HEK293 (cell line): Measurements from ENCODE around the gene ATP13A2.

ENCODE experiments used
- CTCF ChIA-PET: fragments of 350-600 bp; formaldehyde crosslinking; extraction: SDS; loops from one replicate; lab custom pipeline; 2021; ENCODE audit warnings: antibody characterized with exemption; lab: Yijun Ruan, JAX
- POLR2A ChIA-PET: fragments of 300-600 bp; formaldehyde crosslinking; extraction: SDS; loops from one replicate; lab custom pipeline; 2020; ENCODE audit warnings: antibody characterized with exemption, inconsistent platforms; lab: Yijun Ruan, JAX
- H3K27ac ChIP-seq: fragments of 200-500 bp; sonication (Bioruptor generic); 2 replicates; pipeline ENCODE4 v1.5.1; 2014; ENCODE audit warnings: low read depth, low read length, control low read depth, inconsistent platforms; ENCODE audit errors: extremely low read depth
- H3K36me3 ChIP-seq, 2 experiments: fragments of 200-500 bp in 1 of 2; sonication (Bioruptor generic) in 1 of 2; 1 replicate in 1 of 2; 2 replicates in 1 of 2; pipeline ENCODE4 v1.5.1; 2014 to 2017; ENCODE audit warnings: inconsistent platforms in 2 of 2, low read length in 2 of 2; ENCODE audit not compliant: control insufficient read depth in 2 of 2, insufficient read depth in 1 of 2
- H3K4me1 ChIP-seq: fragments of 200-500 bp; sonication (Bioruptor generic); 2 replicates; pipeline ENCODE4 v1.5.1; 2014; ENCODE audit warnings: mild to moderate bottlenecking, low read length, inconsistent platforms; ENCODE audit not compliant: control insufficient read depth, insufficient read depth
- H3K4me3 ChIP-seq: 2 replicates; pipeline ENCODE4 v1.5.1; 2011; ENCODE audit warnings: low read depth, mild to moderate bottlenecking, control low read depth, low read length, moderate library complexity
- H3K9me3 ChIP-seq: fragments of 200-500 bp; sonication (Bioruptor generic); 2 replicates; pipeline ENCODE4 v1.5.1; 2014; ENCODE audit warnings: low read depth, low read length, inconsistent platforms; ENCODE audit not compliant: control insufficient read depth, insufficient read depth
- GLIS1 ChIP-seq: fragments of 450-650 bp; formaldehyde crosslinking; IDR thresholded peaks from 2 replicates; pipeline ENCODE4 v1.5.1; 2016; ENCODE audit warnings: missing biosample characterization, missing genetic modification characterization
- GLIS2 ChIP-seq: fragments of 450-650 bp; formaldehyde crosslinking; IDR thresholded peaks from 2 replicates; pipeline ENCODE4 v1.5.1; 2016; ENCODE audit warnings: missing biosample characterization, missing genetic modification characterization
- KLF10 ChIP-seq: fragments of 450-650 bp; IDR thresholded peaks from 2 replicates; pipeline ENCODE4 v1.5.1; 2018; ENCODE audit warnings: missing biosample characterization, mild to moderate bottlenecking, missing genetic modification characterization
- KLF9 ChIP-seq: fragments of 450-650 bp; formaldehyde crosslinking; IDR thresholded peaks from 2 replicates; pipeline ENCODE4 v1.5.1; 2016; ENCODE audit warnings: missing biosample characterization, missing genetic modification characterization, low read depth
- SP2 ChIP-seq: fragments of 450-650 bp; formaldehyde crosslinking; IDR thresholded peaks from 2 replicates; pipeline ENCODE4 v1.5.1; 2016; ENCODE audit warnings: missing biosample characterization, missing genetic modification characterization
- TCF7L2 ChIP-seq: IDR thresholded peaks from 2 replicates; pipeline ENCODE4 v1.6.1; 2011; ENCODE audit warnings: low read depth, mild to moderate bottlenecking, inconsistent platforms, low read length, moderate library complexity, borderline replicate concordance
- ZBTB17 ChIP-seq: fragments of 450-650 bp; formaldehyde crosslinking; IDR thresholded peaks from 2 replicates; pipeline ENCODE4 v1.5.1; 2016; ENCODE audit warnings: missing biosample characterization, missing genetic modification characterization
- ZBTB20 ChIP-seq: fragments of 450-650 bp; formaldehyde crosslinking; IDR thresholded peaks from 2 replicates; pipeline ENCODE4 v1.5.1; 2016; ENCODE audit warnings: missing biosample characterization, missing genetic modification characterization
- ZBTB48 ChIP-seq: fragments of 450-650 bp; formaldehyde crosslinking; IDR thresholded peaks from 2 replicates; pipeline ENCODE4 v1.5.1; 2016; ENCODE audit warnings: missing biosample characterization, missing genetic modification characterization
- ZBTB8A ChIP-seq: fragments of 450-650 bp; formaldehyde crosslinking; IDR thresholded peaks from 2 replicates; pipeline ENCODE4 v1.5.1; 2016; ENCODE audit warnings: missing biosample characterization, missing genetic modification characterization
- ZEB2 ChIP-seq: fragments of 450-650 bp; formaldehyde crosslinking; IDR thresholded peaks from 2 replicates; pipeline ENCODE4 v1.5.1; 2016; ENCODE audit warnings: missing biosample characterization, missing genetic modification characterization
- ZFHX2 ChIP-seq: fragments of 450-650 bp; formaldehyde crosslinking; conservative IDR thresholded peaks from 2 replicates; pipeline ENCODE4 v1.5.1; 2016; ENCODE audit warnings: missing biosample characterization, missing genetic modification characterization
- ZIC2 ChIP-seq: fragments of 450-650 bp; formaldehyde crosslinking; IDR thresholded peaks from 2 replicates; pipeline ENCODE4 v1.5.1; 2016; ENCODE audit warnings: missing biosample characterization, missing genetic modification characterization
- ZNF146 ChIP-seq: fragments of 450-650 bp; formaldehyde crosslinking; IDR thresholded peaks from 2 replicates; pipeline ENCODE4 v1.5.1; 2016; ENCODE audit warnings: missing biosample characterization, missing genetic modification characterization
- ZNF169 ChIP-seq: fragments of 450-650 bp; formaldehyde crosslinking; IDR thresholded peaks from 2 replicates; pipeline ENCODE4 v1.5.1; 2016; ENCODE audit warnings: missing biosample characterization, missing genetic modification characterization
- ZNF184 ChIP-seq: fragments of 450-650 bp; IDR thresholded peaks from 2 replicates; pipeline ENCODE4 v1.5.1; 2018; ENCODE audit warnings: missing biosample characterization, mild to moderate bottlenecking, missing genetic modification characterization
- ZNF24 ChIP-seq: fragments of 450-650 bp; formaldehyde crosslinking; IDR thresholded peaks from 2 replicates; pipeline ENCODE4 v1.5.1; 2016; ENCODE audit warnings: missing biosample characterization, missing genetic modification characterization
- ZNF302 ChIP-seq: fragments of 450-650 bp; formaldehyde crosslinking; IDR thresholded peaks from 2 replicates; pipeline ENCODE4 v1.5.1; 2016; ENCODE audit warnings: missing biosample characterization, missing genetic modification characterization, low read depth
- ZNF335 ChIP-seq: fragments of 450-650 bp; formaldehyde crosslinking; conservative IDR thresholded peaks from 2 replicates; pipeline ENCODE4 v1.5.1; 2016; ENCODE audit warnings: missing biosample characterization, missing genetic modification characterization
- ZNF426 ChIP-seq: fragments of 450-650 bp; formaldehyde crosslinking; IDR thresholded peaks from 2 replicates; pipeline ENCODE4 v1.5.1; 2017; ENCODE audit warnings: missing biosample characterization, missing genetic modification characterization, mild to moderate bottlenecking, inconsistent platforms, moderate library complexity
- ZNF514 ChIP-seq: fragments of 450-650 bp; formaldehyde crosslinking; IDR thresholded peaks from 2 replicates; pipeline ENCODE4 v1.5.1; 2016; ENCODE audit warnings: missing biosample characterization, missing genetic modification characterization
- ZNF561 ChIP-seq: fragments of 450-650 bp; IDR thresholded peaks from 2 replicates; pipeline ENCODE4 v1.5.1; 2018; ENCODE audit warnings: missing biosample characterization, missing genetic modification characterization, borderline replicate concordance
- ZNF791 ChIP-seq: fragments of 450-650 bp; formaldehyde crosslinking; IDR thresholded peaks from 2 replicates; pipeline ENCODE4 v1.5.1; 2016; ENCODE audit warnings: missing biosample characterization, missing genetic modification characterization
- TF ChIP-seq, protein P1 (sequence below): fragments of 450-650 bp; formaldehyde crosslinking; IDR thresholded peaks from 2 replicates; pipeline ENCODE4 v1.5.1; 2016; ENCODE audit warnings: missing biosample characterization, missing genetic modification characterization
- TF ChIP-seq, protein P2 (sequence below): fragments of 450-650 bp; formaldehyde crosslinking; IDR thresholded peaks from 2 replicates; pipeline ENCODE4 v1.5.1; 2016; ENCODE audit warnings: missing biosample characterization, missing genetic modification characterization
- TF ChIP-seq, protein P3 (sequence below): fragments of 450-650 bp; formaldehyde crosslinking; IDR thresholded peaks from 2 replicates; pipeline ENCODE4 v1.5.1; 2016; ENCODE audit warnings: missing biosample characterization, missing genetic modification characterization
- TF ChIP-seq, protein P4 (sequence below): fragments of 450-650 bp; formaldehyde crosslinking; IDR thresholded peaks from 2 replicates; pipeline ENCODE4 v1.5.1; 2016; ENCODE audit warnings: missing biosample characterization, missing genetic modification characterization

The ATP13A2 gene

DNA sequence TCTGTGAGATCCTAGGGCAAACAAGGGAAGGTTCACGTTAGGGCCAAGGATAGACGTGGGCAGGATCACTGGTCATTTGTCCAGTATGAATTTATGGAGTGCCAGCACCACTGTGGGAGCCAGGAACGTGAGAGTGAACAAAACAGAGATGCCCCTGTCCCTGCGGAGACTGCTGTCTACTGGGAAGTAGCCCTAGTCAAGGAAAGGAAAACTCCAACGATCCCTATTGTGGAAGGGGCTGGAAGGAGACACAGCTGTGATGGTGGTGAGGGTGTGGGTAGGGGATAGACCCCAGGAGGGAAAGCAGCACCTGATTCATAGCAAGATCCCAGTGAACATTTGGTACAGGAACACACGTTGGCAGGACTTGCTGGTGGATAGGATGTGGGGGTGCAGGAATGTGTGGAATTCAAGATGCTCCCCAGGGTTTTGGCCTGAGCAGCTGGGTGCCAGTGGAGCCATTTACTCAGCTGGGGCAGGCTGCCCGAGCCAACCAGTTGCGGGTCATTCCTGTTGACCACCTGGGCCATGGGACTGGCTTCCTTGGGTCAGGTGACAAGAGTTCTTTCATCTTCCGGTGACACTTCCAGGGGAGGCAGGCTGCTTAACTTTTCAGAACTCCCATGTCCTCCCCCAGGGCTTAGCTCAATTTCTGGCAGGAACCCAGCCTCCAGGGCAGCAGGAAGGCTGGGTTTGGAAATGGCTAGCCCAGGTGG is 1.2 kb upstream of the ATP13A2 start:
- H3K27ac ChIP-seq: no peak overlapping the region
- H3K4me1 ChIP-seq: peaks cover 2% of the 10 kb centered on the region; the same call in 1 of the 2 replicates
- TF ChIP-seq GLIS1 (tag by site-specific recombination): peak; percentile 97
- no peak for TF ChIP-seq ZNF426
- 0 out of 2 replicates have a peak, but pooled peaks have one; percentile 12 for TF ChIP-seq GLIS2 (tag by site-specific recombination)
- peak; percentile 36 for TF ChIP-seq ZIC2 (tag by site-specific recombination)
- peak; percentile 91 for TF ChIP-seq ZBTB48 (tag by site-specific recombination)
- TF ChIP-seq, protein P1, sequence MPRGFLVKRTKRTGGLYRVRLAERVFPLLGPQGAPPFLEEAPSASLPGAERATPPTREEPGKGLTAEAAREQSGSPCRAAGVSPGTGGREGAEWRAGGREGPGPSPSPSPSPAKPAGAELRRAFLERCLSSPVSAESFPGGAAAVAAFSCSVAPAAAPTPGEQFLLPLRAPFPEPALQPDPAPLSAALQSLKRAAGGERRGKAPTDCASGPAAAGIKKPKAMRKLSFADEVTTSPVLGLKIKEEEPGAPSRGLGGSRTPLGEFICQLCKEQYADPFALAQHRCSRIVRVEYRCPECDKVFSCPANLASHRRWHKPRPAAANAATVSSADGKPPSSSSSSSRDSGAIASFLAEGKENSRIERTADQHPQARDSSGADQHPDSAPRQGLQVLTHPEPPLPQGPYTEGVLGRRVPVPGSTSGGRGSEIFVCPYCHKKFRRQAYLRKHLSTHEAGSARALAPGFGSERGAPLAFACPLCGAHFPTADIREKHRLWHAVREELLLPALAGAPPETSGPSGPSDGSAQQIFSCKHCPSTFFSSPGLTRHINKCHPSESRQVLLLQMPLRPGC (tag by site-specific recombination): no peak
- ChIA-PET CTCF (interaction anchor here (0.6 to 1.8 kb wide), 4 partner anchors 26 to 51 kb away, joined by 3 to 10 read pairs (median 4); no protein-coding TSS in a partner anchor), POLR2A (interaction anchor here (0.9 to 1.2 kb wide), 3 partner anchors 8 to 52 kb away, joined by 3 read pairs; no protein-coding TSS in a partner anchor)
- H3K36me3 ChIP-seq: peaks cover 0 to 5% of the 10 kb centered on the region in 2 experiments; a peak in 1 of 3 replicates
- no peak overlapping the region for H3K4me3 ChIP-seq
- H3K9me3 ChIP-seq: no peaks in the 10 kb centered on the region

DNA sequence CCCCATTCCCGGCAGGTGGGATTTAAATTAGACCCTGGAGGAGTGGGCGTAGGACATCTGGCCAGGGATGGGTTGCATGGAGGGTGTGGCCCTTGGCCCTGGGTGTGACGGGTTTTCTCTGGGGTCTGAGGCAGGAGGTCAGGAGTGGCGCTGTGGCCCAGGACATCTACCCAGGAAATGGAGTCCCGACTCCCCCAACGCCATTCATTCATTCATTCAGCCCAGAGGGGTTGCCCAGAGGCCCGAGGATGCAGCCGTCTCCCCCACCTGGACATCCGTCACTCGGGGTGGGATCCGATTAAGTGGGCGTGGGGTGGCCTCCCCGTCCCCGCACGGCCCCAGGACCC is 663 bp downstream of the ATP13A2 start:
- ChIA-PET CTCF (no interaction called here), POLR2A (interaction anchor here (1.2 to 1.9 kb wide), 3 partner anchors 10 to 50 kb away, joined by 4 to 6 read pairs (median 5); no protein-coding TSS in a partner anchor)
- Histone ChIP-seq H3K4me3 (peak overlapping the region; percentile 77), H3K27ac (peak overlapping the region; percentile 62; the same call in 1 of the 2 replicates), H3K4me1 (peaks cover 2% of the 10 kb centered on the region; the same call in 1 of the 2 replicates), H3K36me3 (peaks cover 0 to 3% of the 10 kb centered on the region in 2 experiments; a peak in 1 of 3 replicates), H3K9me3 (no peaks in the 10 kb centered on the region)
- TF ChIP-seq SP2 (tag by site-specific recombination): 0 out of 2 replicates have a peak, but pooled peaks have one; percentile 2
- TF ChIP-seq ZNF184: no peak
- peak; percentile 75 for TF ChIP-seq KLF9
- TF ChIP-seq, protein P2, sequence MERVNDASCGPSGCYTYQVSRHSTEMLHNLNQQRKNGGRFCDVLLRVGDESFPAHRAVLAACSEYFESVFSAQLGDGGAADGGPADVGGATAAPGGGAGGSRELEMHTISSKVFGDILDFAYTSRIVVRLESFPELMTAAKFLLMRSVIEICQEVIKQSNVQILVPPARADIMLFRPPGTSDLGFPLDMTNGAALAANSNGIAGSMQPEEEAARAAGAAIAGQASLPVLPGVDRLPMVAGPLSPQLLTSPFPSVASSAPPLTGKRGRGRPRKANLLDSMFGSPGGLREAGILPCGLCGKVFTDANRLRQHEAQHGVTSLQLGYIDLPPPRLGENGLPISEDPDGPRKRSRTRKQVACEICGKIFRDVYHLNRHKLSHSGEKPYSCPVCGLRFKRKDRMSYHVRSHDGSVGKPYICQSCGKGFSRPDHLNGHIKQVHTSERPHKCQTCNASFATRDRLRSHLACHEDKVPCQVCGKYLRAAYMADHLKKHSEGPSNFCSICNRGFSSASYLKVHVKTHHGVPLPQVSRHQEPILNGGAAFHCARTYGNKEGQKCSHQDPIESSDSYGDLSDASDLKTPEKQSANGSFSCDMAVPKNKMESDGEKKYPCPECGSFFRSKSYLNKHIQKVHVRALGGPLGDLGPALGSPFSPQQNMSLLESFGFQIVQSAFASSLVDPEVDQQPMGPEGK: peak; percentile 58; the same call in 1 of the 2 replicates
- TF ChIP-seq, protein P3, sequence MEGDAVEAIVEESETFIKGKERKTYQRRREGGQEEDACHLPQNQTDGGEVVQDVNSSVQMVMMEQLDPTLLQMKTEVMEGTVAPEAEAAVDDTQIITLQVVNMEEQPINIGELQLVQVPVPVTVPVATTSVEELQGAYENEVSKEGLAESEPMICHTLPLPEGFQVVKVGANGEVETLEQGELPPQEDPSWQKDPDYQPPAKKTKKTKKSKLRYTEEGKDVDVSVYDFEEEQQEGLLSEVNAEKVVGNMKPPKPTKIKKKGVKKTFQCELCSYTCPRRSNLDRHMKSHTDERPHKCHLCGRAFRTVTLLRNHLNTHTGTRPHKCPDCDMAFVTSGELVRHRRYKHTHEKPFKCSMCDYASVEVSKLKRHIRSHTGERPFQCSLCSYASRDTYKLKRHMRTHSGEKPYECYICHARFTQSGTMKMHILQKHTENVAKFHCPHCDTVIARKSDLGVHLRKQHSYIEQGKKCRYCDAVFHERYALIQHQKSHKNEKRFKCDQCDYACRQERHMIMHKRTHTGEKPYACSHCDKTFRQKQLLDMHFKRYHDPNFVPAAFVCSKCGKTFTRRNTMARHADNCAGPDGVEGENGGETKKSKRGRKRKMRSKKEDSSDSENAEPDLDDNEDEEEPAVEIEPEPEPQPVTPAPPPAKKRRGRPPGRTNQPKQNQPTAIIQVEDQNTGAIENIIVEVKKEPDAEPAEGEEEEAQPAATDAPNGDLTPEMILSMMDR (tag by site-specific recombination): peak; percentile 19; the same call in 1 of the 2 replicates
- TF ChIP-seq, protein P4, sequence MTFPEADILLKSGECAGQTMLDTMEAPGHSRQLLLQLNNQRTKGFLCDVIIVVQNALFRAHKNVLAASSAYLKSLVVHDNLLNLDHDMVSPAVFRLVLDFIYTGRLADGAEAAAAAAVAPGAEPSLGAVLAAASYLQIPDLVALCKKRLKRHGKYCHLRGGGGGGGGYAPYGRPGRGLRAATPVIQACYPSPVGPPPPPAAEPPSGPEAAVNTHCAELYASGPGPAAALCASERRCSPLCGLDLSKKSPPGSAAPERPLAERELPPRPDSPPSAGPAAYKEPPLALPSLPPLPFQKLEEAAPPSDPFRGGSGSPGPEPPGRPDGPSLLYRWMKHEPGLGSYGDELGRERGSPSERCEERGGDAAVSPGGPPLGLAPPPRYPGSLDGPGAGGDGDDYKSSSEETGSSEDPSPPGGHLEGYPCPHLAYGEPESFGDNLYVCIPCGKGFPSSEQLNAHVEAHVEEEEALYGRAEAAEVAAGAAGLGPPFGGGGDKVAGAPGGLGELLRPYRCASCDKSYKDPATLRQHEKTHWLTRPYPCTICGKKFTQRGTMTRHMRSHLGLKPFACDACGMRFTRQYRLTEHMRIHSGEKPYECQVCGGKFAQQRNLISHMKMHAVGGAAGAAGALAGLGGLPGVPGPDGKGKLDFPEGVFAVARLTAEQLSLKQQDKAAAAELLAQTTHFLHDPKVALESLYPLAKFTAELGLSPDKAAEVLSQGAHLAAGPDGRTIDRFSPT: no peak
- peak; percentile 71; the same call in 1 of the 2 replicates for TF ChIP-seq ZNF335 (tag by site-specific recombination)
- no peak for TF ChIP-seq ZNF302 (tag by site-specific recombination)
- peak; percentile 98 for TF ChIP-seq ZNF24 (tag by site-specific recombination)
- no peak for TF ChIP-seq TCF7L2
- no peak for TF ChIP-seq ZNF146 (tag by site-specific recombination)
- TF ChIP-seq ZNF791: no peak
- peak; percentile 7; the same call in 1 of the 2 replicates for TF ChIP-seq ZBTB17 (tag by site-specific recombination)
- peak; percentile 26; the same call in 1 of the 2 replicates for TF ChIP-seq ZEB2
- TF ChIP-seq ZBTB20 (tag by site-specific recombination): peak; percentile 68
- TF ChIP-seq ZNF561 (tag by site-specific recombination): peak; percentile 15; the same call in 1 of the 2 replicates
- peak; percentile 62 for TF ChIP-seq GLIS2 (tag by site-specific recombination)
- peak; percentile 22; the same call in 1 of the 2 replicates for TF ChIP-seq ZBTB8A
- TF ChIP-seq ZFHX2: peak; percentile 61
- no peak for TF ChIP-seq ZNF514 (tag by site-specific recombination)
- no peak for TF ChIP-seq KLF10
- TF ChIP-seq ZNF169 (tag by site-specific recombination): no peak
